ENCODE measurements around the gene SYTL2. TPM values are rescaled to one million over a fixed set of nuclear protein-coding genes. Genes with fewer than 3 reads are reported as not detected.
"Not testable (repeated sequence)": the region's sequence is repeated elsewhere in the genome, so short reads cannot be mapped to it uniquely, and the experiment has no call there.

Gene SYTL2
- total RNA-seq, 2 experiments from 2014 or later, result 28.7 to 39.3 TPM

DNA sequence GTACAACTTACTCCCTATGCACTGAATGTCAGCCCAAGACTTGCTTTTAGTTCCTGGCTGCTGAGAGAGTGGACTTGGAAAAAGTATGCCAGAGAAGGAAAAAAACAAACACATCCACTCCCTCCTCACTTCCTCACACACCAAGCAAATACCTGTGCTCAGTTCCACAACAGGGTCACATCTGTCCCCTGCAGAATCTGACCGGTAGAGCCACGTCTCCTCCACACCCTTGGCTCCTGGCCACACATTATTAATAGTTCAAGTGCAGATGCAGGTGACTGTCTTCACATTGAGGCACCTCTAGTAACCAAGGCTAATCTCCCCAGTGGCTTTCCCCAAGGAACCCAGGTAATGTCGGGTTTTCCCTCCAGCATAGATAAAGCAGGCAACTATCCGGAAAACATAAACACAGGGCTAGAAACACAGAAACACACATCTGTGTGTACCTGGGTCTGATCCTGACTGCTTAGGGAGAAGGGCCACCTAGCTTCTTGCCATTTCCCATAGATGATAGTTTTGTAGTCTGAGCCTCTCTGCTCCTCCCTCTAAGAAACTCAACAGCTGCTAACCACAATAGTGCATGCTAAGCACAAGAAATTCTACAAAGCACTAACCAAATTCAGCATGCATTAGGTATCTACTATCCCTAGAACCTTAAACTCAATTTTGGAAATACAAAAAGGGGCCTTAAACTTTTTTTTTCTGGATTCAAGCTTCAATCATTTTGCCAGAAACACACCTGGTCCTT lies 10.2 kb downstream of the SYTL2 start:
- Mint-ChIP-seq H3K27me3 (no peaks in the 10 kb centered on the region), H3K4me3 (no peak overlapping the region), H3K4me1 (peaks cover 8% of the 10 kb centered on the region), H3K36me3 (peaks cover 19% of the 10 kb centered on the region), H3K9me3 (no peaks in the 10 kb centered on the region), H3K27ac (no peak overlapping the region)
- ATAC-seq (ENCODE audit: low read depth) (no peak), DNase-seq (no peak)
- POLR2A ChIA-PET, result interaction anchor here (0.5 kb wide), 1 partner anchor 54 kb away, joined by 5 read pairs; no protein-coding TSS in a partner anchor

DNA sequence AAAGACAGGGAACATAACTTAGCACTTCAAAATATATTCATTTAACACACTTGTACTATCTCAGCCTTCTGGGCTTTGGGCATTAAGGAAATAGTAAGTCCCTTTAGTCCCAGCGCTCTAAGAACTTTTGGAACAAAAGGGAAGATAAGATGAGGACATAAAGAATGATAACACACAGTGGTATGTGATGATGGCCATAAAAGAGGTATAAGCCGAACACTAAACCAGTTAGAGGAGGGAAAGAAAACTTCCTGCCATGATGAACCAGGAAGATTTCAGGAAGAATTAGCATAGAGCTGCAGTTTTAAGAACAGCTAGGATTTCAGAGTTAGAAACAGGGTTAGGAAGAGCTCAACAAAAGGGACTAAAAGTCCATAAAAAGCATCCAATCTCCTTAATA lies 11.8 kb downstream of the SYTL2 start:
- Mint-ChIP-seq H3K27ac (no peak overlapping the region), H3K4me3 (no peak overlapping the region), H3K4me1 (peaks cover 11% of the 10 kb centered on the region), H3K9me3 (no peaks in the 10 kb centered on the region), H3K36me3 (peaks cover 12% of the 10 kb centered on the region), H3K27me3 (no peaks in the 10 kb centered on the region)
- POLR2A ChIA-PET, result no interaction called here
- ATAC-seq (ENCODE audit: low read depth) (no peak), DNase-seq (no peak)

DNA sequence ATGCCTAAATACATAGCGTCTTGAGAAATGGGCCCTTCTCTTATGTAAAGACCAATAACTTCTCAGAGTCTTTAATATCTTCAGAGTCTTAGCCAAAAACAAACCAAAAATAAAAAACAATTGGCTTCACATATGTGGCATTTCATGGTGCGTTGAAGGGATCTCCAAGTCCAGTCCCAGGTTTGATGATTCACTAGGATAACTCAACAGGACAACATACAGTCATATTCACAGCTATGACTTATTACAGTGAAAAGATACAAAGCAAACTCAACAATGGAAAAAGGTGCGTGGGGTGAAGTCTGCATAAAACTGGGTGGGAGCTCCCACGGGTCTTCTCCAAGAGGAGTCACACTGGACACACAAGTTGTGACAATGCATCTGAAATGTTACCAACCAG lies 12.6 kb downstream of the SYTL2 start:
- POLR2A ChIA-PET, result interaction anchor here (1.0 kb wide), 1 partner anchor 11 kb away, joined by 3 read pairs; no protein-coding TSS in a partner anchor
- DNase-seq, result no peak
- Mint-ChIP-seq H3K4me1 (peaks cover 11% of the 10 kb centered on the region), H3K27me3 (no peaks in the 10 kb centered on the region), H3K9me3 (no peaks in the 10 kb centered on the region), H3K4me3 (no peak overlapping the region), H3K27ac (no peak overlapping the region), H3K36me3 (peaks cover 12% of the 10 kb centered on the region)
- ATAC-seq (ENCODE audit: low read depth), result no peak

DNA sequence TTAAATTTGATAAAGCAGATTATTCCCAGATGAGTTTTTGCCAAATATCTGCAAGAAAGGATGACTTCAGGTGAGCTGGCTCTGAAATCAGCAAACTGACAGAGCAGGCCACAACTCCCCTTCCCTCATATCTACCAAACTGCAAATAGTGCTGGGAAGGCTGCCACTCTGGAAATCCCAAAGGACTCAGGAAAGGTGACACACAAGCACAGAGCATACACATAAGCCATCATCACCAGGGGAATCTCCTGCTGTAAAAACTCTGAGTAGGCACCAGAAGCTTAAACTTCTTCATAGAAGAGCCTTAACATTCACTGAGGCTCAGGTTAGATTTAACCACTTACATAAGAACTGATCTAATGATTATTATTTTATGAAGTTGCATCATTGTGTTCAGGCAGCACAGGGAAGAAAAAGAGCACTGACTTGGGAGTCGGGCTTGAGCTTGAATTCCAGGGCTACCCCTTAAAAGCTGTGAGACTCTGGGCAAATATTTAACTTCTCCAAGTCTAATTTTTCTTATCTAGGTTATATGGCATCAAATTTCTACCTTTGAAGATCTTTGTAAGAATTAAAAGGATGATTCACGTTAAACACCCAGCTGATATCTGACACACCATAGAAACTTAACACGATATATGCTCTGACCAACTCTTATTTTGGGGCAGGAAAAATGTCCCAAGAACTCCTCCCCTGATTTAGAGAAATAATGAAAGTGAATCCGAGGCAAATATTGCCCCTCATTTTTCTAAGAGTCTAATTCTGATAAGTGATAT lies 15.0 kb downstream of the SYTL2 start:
- Mint-ChIP-seq H3K4me1 (peaks cover 8% of the 10 kb centered on the region), H3K27ac (no peak overlapping the region), H3K4me3 (no peak overlapping the region), H3K9me3 (no peaks in the 10 kb centered on the region), H3K36me3 (peaks cover 7% of the 10 kb centered on the region), H3K27me3 (no peaks in the 10 kb centered on the region)
- ATAC-seq (ENCODE audit: low read depth) (no peak), DNase-seq (no peak)
- POLR2A ChIA-PET, result interaction anchor here (0.7 to 1.7 kb wide), 2 partner anchors 96 to 131 kb away, joined by 4 to 5 read pairs; partner anchors contain the start of gene CREBZF

DNA sequence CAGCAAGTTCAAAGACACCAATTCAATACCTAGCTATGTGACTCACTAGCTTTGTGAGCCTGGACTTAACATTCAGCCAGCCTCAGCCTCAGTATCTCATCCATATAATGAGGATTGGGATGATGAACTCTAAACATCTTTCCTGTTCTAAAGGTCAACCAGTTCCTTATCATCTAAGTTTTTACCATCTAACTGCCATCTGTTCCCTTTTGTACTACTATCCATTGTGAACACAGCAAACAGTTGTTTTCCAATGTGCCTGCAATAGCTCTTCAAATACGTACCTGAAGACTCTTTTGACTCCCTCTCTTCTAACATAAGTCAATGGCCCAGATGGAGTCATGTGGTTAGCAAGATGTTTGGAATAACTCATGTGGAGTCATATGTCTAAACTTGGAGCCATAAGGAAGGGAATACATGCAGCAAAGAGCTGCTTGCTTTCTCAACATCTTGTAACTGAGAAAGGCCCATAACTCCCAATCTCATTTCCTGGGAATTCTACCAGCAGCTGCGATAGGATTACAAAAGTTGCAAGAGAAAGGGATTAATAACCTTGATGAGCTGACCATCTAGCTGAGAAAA lies 19.4 kb downstream of the SYTL2 start:
- Mint-ChIP-seq H3K4me1 (peaks cover 16% of the 10 kb centered on the region), H3K4me3 (no peak overlapping the region), H3K9me3 (no peaks in the 10 kb centered on the region), H3K27me3 (no peaks in the 10 kb centered on the region), H3K27ac (no peak overlapping the region), H3K36me3 (peaks cover 1% of the 10 kb centered on the region)
- no peak for DNase-seq
- no peak for ATAC-seq (ENCODE audit: low read depth)
- POLR2A ChIA-PET, result no interaction called here

DNA sequence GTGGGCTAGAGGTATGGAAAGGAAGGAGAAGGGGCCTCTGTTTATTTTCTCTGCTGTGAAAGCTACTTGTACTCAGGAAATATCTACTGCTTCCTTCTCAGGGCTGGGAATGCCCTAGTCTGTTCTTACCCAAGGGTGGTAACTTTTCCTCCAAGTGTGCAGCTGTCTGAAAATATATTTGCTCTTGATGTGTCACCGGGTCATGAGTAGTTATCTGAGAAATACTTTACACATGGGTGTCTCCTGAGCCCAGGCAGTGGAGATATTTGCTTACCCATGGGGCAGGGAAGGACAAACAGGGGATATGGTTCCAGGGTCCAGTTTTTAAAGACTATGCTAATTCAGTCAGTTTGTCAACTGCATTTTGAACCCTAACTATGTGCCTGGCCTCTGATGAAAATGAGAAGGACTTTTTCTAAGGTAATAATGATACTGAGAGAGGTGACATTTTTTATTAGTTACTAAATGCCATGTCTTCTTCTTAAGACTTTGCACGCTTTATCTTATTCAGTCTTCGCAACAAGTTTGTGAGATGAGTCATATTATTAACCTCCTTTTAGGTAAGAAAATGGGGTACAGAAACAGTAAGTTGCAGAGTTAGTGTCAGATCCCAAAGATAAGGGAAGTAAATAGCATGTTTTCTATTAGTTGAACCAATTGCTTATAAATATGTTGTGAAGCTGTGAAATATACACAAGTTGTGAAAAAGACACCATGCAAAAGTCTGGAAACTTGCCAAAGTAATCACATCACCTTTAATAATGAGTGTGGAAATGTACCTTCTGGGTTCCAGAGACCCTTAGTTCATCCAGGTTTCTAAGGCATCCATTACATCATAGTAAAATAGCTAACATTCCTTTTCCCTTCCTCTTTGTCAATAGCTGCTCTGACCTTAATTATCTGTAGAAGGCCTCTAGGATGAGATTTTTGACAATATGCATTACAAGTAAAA lies 22.9 kb downstream of the SYTL2 start:
- Mint-ChIP-seq H3K27ac (no peak overlapping the region), H3K27me3 (no peaks in the 10 kb centered on the region), H3K4me3 (no peak overlapping the region), H3K36me3 (peaks cover under 1% of the 10 kb centered on the region), H3K4me1 (peaks cover 20% of the 10 kb centered on the region), H3K9me3 (no peaks in the 10 kb centered on the region)
- DNase-seq (no peak), ATAC-seq (ENCODE audit: low read depth) (no peak)
- POLR2A ChIA-PET, result interaction anchor here (0.7 kb wide), 1 partner anchor 67 kb away, joined by 3 read pairs; the partner anchor contains the start of gene CCDC83

DNA sequence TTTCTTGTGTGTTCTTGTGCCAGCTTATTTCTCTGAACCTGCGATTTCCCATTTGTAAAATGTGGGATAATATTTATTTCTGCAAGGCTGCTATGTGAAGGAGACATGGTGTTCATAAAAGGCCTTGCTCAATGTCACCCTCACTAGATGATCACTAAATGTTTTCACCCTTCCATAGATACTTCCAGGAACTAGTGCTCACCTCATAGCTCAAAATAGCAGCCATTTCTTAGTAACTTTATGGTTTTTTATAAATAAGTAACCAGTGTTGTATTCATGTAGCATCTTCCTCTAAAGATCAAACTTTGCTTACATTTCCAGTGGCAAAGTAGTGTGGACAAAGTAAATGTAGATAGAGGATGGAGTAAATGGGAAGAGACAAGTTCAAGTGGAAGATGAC lies 23.8 kb downstream of the SYTL2 start:
- peaks cover 20% of the 10 kb centered on the region for H3K4me1 Mint-ChIP-seq
- H3K27ac Mint-ChIP-seq, result no peak overlapping the region
- POLR2A ChIA-PET, result interaction anchor here (0.7 to 0.8 kb wide), 2 partner anchors 23 to 68 kb away, joined by 3 to 4 read pairs; partner anchors contain the start of gene CCDC83
- no peak overlapping the region for H3K4me3 Mint-ChIP-seq
- H3K27me3 Mint-ChIP-seq, result no peaks in the 10 kb centered on the region
- peaks cover 4% of the 10 kb centered on the region for H3K9me3 Mint-ChIP-seq
- peaks cover 7% of the 10 kb centered on the region for H3K36me3 Mint-ChIP-seq
- DNase-seq (no peak), ATAC-seq (ENCODE audit: low read depth) (no peak)

DNA sequence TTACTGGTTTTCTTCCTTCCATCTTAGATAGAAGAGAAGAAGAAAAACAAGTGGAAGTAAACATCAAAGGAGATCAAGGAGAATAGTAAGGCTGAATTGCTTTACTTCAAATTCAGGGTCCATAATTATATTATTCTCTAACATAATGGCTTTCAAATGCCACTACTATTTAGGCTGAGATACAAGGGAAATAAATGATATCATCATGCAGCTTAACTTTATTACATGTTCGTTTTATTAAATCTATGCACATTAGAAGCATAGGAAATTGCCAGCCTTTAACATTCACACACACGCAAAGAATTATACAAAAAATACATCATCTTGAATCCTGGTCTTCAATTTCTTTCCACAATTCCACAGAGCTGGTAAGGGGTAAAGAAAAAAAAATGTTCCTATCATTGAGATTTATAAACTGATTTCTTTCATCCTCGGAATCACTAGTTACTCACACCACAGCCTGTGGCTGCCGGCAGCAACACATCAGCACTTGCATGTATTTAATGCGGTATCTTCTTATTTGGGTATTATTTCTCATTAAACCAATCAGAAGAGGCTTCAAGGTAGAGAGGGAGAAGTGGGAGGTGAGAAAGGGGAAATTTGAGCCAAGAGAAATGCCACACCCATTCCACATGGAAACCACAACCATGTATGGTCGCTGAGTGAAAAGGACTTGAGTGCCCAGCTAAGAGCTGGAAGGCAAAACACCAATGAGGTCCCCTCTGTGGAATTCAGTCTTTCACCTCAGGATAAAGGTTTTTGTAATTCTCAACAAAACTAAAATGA lies 26.3 kb downstream of the SYTL2 start:
- POLR2A ChIA-PET, result no interaction called here
- H3K27ac Mint-ChIP-seq, result no peak overlapping the region
- peaks cover 10% of the 10 kb centered on the region for H3K36me3 Mint-ChIP-seq
- DNase-seq (no peak), ATAC-seq (ENCODE audit: low read depth) (no peak)
- no peaks in the 10 kb centered on the region for H3K27me3 Mint-ChIP-seq
- H3K4me1 Mint-ChIP-seq, result peaks cover 25% of the 10 kb centered on the region
- H3K9me3 Mint-ChIP-seq, result peaks cover 4% of the 10 kb centered on the region
- no peak overlapping the region for H3K4me3 Mint-ChIP-seq

DNA sequence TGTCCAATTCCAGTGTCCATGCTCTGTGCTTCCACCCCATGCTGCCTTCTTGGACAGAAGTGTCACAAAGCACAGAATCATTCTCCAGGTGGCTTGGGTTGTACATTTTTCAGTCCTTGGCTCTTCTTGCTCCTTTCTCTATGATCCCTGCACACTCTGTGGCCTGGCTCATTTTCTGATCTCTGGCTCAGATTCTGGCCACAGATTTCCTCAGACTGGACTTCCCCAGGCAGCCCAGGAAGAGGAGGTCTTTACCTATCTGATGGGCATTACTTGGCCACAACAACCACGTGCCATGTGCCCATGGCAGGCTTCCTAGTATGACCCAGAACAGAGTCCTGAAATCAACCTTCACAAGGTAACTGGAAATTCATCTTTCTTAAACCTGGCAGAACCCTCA lies 27.2 kb downstream of the SYTL2 start:
- Mint-ChIP-seq H3K27ac (no peak overlapping the region), H3K36me3 (peaks cover 10% of the 10 kb centered on the region), H3K9me3 (peaks cover 4% of the 10 kb centered on the region), H3K4me1 (peaks cover 25% of the 10 kb centered on the region), H3K4me3 (no peak overlapping the region), H3K27me3 (no peaks in the 10 kb centered on the region)
- DNase-seq (no peak), ATAC-seq (ENCODE audit: low read depth) (no peak)
- POLR2A ChIA-PET, result no interaction called here

DNA sequence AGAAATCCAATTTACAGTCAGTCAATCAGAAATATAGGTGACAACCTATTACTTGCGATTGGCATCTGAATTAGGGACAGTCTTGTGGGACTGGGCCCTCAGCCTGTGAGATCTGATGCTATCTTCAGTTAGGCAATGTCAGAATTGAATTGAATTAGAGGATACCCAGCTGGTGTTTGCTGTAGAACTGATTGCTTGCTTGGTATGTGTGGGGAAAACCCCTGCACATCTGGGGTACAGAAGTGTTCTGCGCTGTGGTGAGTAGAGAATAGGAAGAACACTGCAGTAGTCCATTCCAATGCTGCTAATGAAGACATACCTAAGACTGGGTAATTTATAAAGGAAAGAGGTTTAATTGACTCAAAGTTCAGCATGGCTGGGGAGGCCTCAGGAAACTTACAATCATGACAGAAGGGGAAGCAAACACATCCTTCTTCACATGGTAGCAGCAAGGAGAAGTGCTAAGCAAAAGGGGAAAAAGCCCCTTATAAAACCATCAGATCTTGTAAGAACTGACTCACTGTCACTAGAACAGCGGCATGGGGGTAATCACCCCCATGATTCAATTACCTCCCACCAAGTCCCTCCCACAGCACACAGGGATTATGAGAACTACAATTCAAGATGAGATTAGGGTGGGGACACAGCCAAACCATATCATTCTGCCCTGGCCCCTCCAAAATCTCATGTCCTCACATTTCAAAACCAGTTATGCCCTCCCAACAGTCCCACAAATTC lies 30.0 kb downstream of the SYTL2 start:
- H3K27ac Mint-ChIP-seq; POLR2A ChIA-PET; ATAC-seq (ENCODE audit: low read depth); H3K27me3 Mint-ChIP-seq; DNase-seq; H3K4me3 Mint-ChIP-seq; H3K9me3 Mint-ChIP-seq: not testable (repeated sequence)
- H3K4me1 Mint-ChIP-seq, result peaks cover 15% of the 10 kb centered on the region
- peaks cover 15% of the 10 kb centered on the region for H3K36me3 Mint-ChIP-seq

DNA sequence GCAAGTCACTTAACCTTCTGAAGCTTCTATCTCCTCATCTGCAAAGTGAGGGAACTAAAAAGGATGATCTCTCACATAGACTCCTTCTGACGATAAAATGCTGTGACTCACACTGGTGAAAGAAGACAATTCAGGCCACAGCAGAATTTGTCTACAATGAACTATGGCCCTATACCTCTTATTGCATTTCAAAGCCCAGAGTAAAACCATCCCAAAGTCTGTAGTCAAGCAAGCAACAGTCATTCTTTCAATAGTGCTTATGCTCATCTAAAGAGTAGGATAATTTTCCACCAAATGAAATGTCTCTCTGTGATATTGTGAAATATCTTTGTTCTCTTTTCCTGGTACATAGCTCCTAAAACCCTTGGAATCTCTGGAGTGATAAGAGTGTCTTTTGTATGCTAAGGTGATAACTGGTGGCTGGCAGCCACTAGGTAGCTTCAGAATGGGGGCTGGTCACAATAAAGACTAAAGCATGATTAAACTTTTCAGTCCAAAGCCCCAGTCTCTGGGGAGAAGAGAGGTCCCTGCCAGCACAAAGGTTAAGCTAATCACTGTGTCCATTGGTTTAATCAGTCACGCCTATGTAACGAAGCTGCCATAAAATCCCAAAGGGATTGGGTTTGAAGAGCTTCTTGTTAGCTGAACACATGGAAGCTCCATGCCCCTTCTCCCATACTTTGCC lies 30.8 kb downstream of the SYTL2 start:
- DNase-seq (no peak), ATAC-seq (ENCODE audit: low read depth) (no peak)
- POLR2A ChIA-PET, result no interaction called here
- H3K27me3 Mint-ChIP-seq, result no peaks in the 10 kb centered on the region
- no peak overlapping the region for H3K4me3 Mint-ChIP-seq
- peaks cover 4% of the 10 kb centered on the region for H3K9me3 Mint-ChIP-seq
- peaks cover 15% of the 10 kb centered on the region for H3K36me3 Mint-ChIP-seq
- H3K27ac Mint-ChIP-seq, result no peak overlapping the region
- H3K4me1 Mint-ChIP-seq, result peaks cover 15% of the 10 kb centered on the region
